IPS DF 4.7 (cell line): ENCODE results near the gene SNAPC5.
A peak's percentile ranks its signal among the peaks of the same experiment; 100 is the strongest.
"Not testable (repeated sequence)": the region's sequence is repeated elsewhere in the genome, so short reads cannot be mapped to it uniquely, and the experiment has no call there.

ENCODE experiments used
- DNase-seq: peaks from one replicate; pipeline ENCODE4 v3.0.0-alpha.2; 2013; ENCODE audit warnings: low spot score; ENCODE audit errors: extremely low read depth

Gene SNAPC5

GRCh38 chr15:66491846-66492245, 5.7 kb downstream of the SNAPC5 start:
- no peak for DNase-seq

- no peak for DNase-seq
Measured at GRCh38 chr15:66489179-66489791, 8.3 kb downstream of the SNAPC5 start.

- DNase-seq: no peak
Measured at GRCh38 chr15:66488525-66488924, 9.0 kb downstream of the SNAPC5 start.

- DNase-seq: no peak
Measured at GRCh38 chr15:66486887-66487286, 10.7 kb downstream of the SNAPC5 start.

- no peak for DNase-seq
Measured at GRCh38 chr15:66484539-66485112, 12.9 kb downstream of the SNAPC5 start.

GRCh38 chr15:66483131-66483566, 14.4 kb downstream of the SNAPC5 start:
- no peak for DNase-seq

- no peak for DNase-seq
Measured at GRCh38 chr15:66482539-66482938, 15.0 kb downstream of the SNAPC5 start.

GRCh38 chr15:66481107-66481856, 16.3 kb downstream of the SNAPC5 start:
- no peak for DNase-seq

- DNase-seq: no peak
Measured at GRCh38 chr15:66480267-66480666, 17.3 kb downstream of the SNAPC5 start.

GRCh38 chr15:66477011-66477410, 20.6 kb downstream of the SNAPC5 start:
- DNase-seq: no peak

- DNase-seq: no peak
Measured at GRCh38 chr15:66476535-66476934, 21.0 kb downstream of the SNAPC5 start.

- no peak for DNase-seq
Measured at GRCh38 chr15:66474963-66475362, 22.6 kb downstream of the SNAPC5 start.

- DNase-seq: peak; percentile 72
Measured at GRCh38 chr15:66474135-66474534, 23.4 kb downstream of the SNAPC5 start.

GRCh38 chr15:66472176-66472999, 25.2 kb downstream of the SNAPC5 start:
- no peak for DNase-seq

GRCh38 chr15:66470825-66471224, 26.7 kb downstream of the SNAPC5 start:
- not testable (repeated sequence) for DNase-seq

GRCh38 chr15:66467162-66468040, 30.2 kb downstream of the SNAPC5 start:
- DNase-seq: not testable (repeated sequence)

GRCh38 chr15:66465294-66465693, 32.3 kb downstream of the SNAPC5 start:
- DNase-seq: not testable (repeated sequence)

GRCh38 chr15:66462627-66463026, 34.9 kb downstream of the SNAPC5 start:
- DNase-seq: no peak

- no peak for DNase-seq
Measured at GRCh38 chr15:66461917-66462316, 35.6 kb downstream of the SNAPC5 start.

- DNase-seq: not testable (repeated sequence)
Measured at GRCh38 chr15:66461294-66461693, 36.3 kb downstream of the SNAPC5 start.
